ENCODE results near the gene CLK3.

Gene CLK3

GRCh38 chr15:74615508-74616365 lies at the start of gene CLK3:
TSS of gene CLK3 (plus strand) at chr15:74615836. CDS start at chr15:74619197, 3,361 bp downstream.
- Histone ChIP-seq H3K4me3 (ENCODE audit: low read depth in 1 of 2, low read length in 2 of 2) (peak within 1 kb of the TSS; percentile 89 to 98), H3K9me3 (ENCODE audit: control insufficient read depth in 1 of 2, low read length in 2 of 2) (no peaks in the 10 kb centered on the region), H3K27me3 (ENCODE audit: control insufficient read depth in 1 of 2, insufficient read depth in 2 of 2, low read length in 2 of 2) (no peaks in the 10 kb centered on the region), H3K4me1 (ENCODE audit: control insufficient read depth in 1 of 2, insufficient read depth in 2 of 2, low read length in 2 of 2) (peaks cover 28% of the 10 kb centered on the region in 2 donors), H3K27ac (ENCODE audit: low read depth, low read length) (peak within 1 kb of the TSS; percentile 98), H3K9ac (ENCODE audit: low read depth in 1 of 2, low read length in 2 of 2) (peak within 1 kb of the TSS; percentile 99 to 100), H3K36me3 (ENCODE audit: control insufficient read depth in 1 of 2, insufficient read depth in 2 of 2, low read length in 2 of 2) (peaks cover 18 to 20% of the 10 kb centered on the region in 2 donors)

- Histone ChIP-seq H3K27me3 (ENCODE audit: control insufficient read depth in 1 of 2, insufficient read depth in 2 of 2, low read length in 2 of 2) (no peaks in the 10 kb centered on the region), H3K36me3 (ENCODE audit: control insufficient read depth in 1 of 2, insufficient read depth in 2 of 2, low read length in 2 of 2) (peaks cover 5 to 25% of the 10 kb centered on the region in 2 donors), H3K4me1 (ENCODE audit: control insufficient read depth in 1 of 2, insufficient read depth in 2 of 2, low read length in 2 of 2) (no peaks in the 10 kb centered on the region), H3K9ac (ENCODE audit: low read depth in 1 of 2, low read length in 2 of 2) (no peak overlapping the region), H3K27ac (ENCODE audit: low read depth, low read length) (no peak overlapping the region), H3K4me3 (ENCODE audit: low read depth in 1 of 2, low read length in 2 of 2) (no peak overlapping the region), H3K9me3 (ENCODE audit: control insufficient read depth in 1 of 2, low read length in 2 of 2) (no peaks in the 10 kb centered on the region)
Observed at GRCh38 chr15:74568594-74568993, 47.0 kb upstream of the CLK3 start.

- H3K27me3 ChIP-seq (ENCODE audit: control insufficient read depth in 1 of 2, insufficient read depth in 2 of 2, low read length in 2 of 2) = no peaks in the 10 kb centered on the region
- no peaks in the 10 kb centered on the region for H3K4me1 ChIP-seq (ENCODE audit: control insufficient read depth in 1 of 2, insufficient read depth in 2 of 2, low read length in 2 of 2)
- peaks cover 12 to 33% of the 10 kb centered on the region in 2 donors for H3K36me3 ChIP-seq (ENCODE audit: control insufficient read depth in 1 of 2, insufficient read depth in 2 of 2, low read length in 2 of 2)
- H3K4me3 ChIP-seq (ENCODE audit: low read depth in 1 of 2, low read length in 2 of 2) = no peak overlapping the region
- no peak overlapping the region for H3K9ac ChIP-seq (ENCODE audit: low read depth in 1 of 2, low read length in 2 of 2)
- H3K27ac ChIP-seq (ENCODE audit: low read depth, low read length) = no peak overlapping the region
- H3K9me3 ChIP-seq (ENCODE audit: control insufficient read depth in 1 of 2, low read length in 2 of 2) = no peaks in the 10 kb centered on the region
Observed at GRCh38 chr15:74569731-74570070, 45.9 kb upstream of the CLK3 start.

GRCh38 chr15:74571191-74571590 lies 44.4 kb upstream of the CLK3 start:
- Histone ChIP-seq H3K36me3 (ENCODE audit: control insufficient read depth in 1 of 2, insufficient read depth in 2 of 2, low read length in 2 of 2) (peaks cover 14 to 35% of the 10 kb centered on the region in 2 donors), H3K4me3 (ENCODE audit: low read depth in 1 of 2, low read length in 2 of 2) (no peak overlapping the region), H3K27me3 (ENCODE audit: control insufficient read depth in 1 of 2, insufficient read depth in 2 of 2, low read length in 2 of 2) (no peaks in the 10 kb centered on the region), H3K9me3 (ENCODE audit: control insufficient read depth in 1 of 2, low read length in 2 of 2) (no peaks in the 10 kb centered on the region), H3K27ac (ENCODE audit: low read depth, low read length) (no peak overlapping the region), H3K4me1 (ENCODE audit: control insufficient read depth in 1 of 2, insufficient read depth in 2 of 2, low read length in 2 of 2) (no peaks in the 10 kb centered on the region), H3K9ac (ENCODE audit: low read depth in 1 of 2, low read length in 2 of 2) (no peak overlapping the region)

GRCh38 chr15:74573987-74574386 lies 41.6 kb upstream of the CLK3 start:
- Histone ChIP-seq H3K27ac (ENCODE audit: low read depth, low read length) (no peak overlapping the region), H3K4me3 (ENCODE audit: low read depth in 1 of 2, low read length in 2 of 2) (no peak overlapping the region), H3K9ac (ENCODE audit: low read depth in 1 of 2, low read length in 2 of 2) (no peak overlapping the region), H3K27me3 (ENCODE audit: control insufficient read depth in 1 of 2, insufficient read depth in 2 of 2, low read length in 2 of 2) (no peaks in the 10 kb centered on the region), H3K9me3 (ENCODE audit: control insufficient read depth in 1 of 2, low read length in 2 of 2) (no peaks in the 10 kb centered on the region), H3K4me1 (ENCODE audit: control insufficient read depth in 1 of 2, insufficient read depth in 2 of 2, low read length in 2 of 2) (no peaks in the 10 kb centered on the region), H3K36me3 (ENCODE audit: control insufficient read depth in 1 of 2, insufficient read depth in 2 of 2, low read length in 2 of 2) (peaks cover 14 to 46% of the 10 kb centered on the region in 2 donors)

GRCh38 chr15:74578496-74578994 lies 37.1 kb upstream of the CLK3 start:
- no peaks in the 10 kb centered on the region for H3K4me1 ChIP-seq (ENCODE audit: control insufficient read depth in 1 of 2, insufficient read depth in 2 of 2, low read length in 2 of 2)
- no peaks in the 10 kb centered on the region for H3K9me3 ChIP-seq (ENCODE audit: control insufficient read depth in 1 of 2, low read length in 2 of 2)
- no peak overlapping the region for H3K4me3 ChIP-seq (ENCODE audit: low read depth in 1 of 2, low read length in 2 of 2)
- no peak overlapping the region for H3K9ac ChIP-seq (ENCODE audit: low read depth in 1 of 2, low read length in 2 of 2)
- no peaks in the 10 kb centered on the region for H3K27me3 ChIP-seq (ENCODE audit: control insufficient read depth in 1 of 2, insufficient read depth in 2 of 2, low read length in 2 of 2)
- no peak overlapping the region for H3K27ac ChIP-seq (ENCODE audit: low read depth, low read length)
- peaks cover 16 to 39% of the 10 kb centered on the region in 2 donors for H3K36me3 ChIP-seq (ENCODE audit: control insufficient read depth in 1 of 2, insufficient read depth in 2 of 2, low read length in 2 of 2)

- H3K9me3 ChIP-seq (ENCODE audit: control insufficient read depth in 1 of 2, low read length in 2 of 2) = no peaks in the 10 kb centered on the region
- no peak overlapping the region for H3K4me3 ChIP-seq (ENCODE audit: low read depth in 1 of 2, low read length in 2 of 2)
- H3K36me3 ChIP-seq (ENCODE audit: control insufficient read depth in 1 of 2, insufficient read depth in 2 of 2, low read length in 2 of 2) = peaks cover 14 to 36% of the 10 kb centered on the region in 2 donors
- no peak overlapping the region for H3K27ac ChIP-seq (ENCODE audit: low read depth, low read length)
- H3K27me3 ChIP-seq (ENCODE audit: control insufficient read depth in 1 of 2, insufficient read depth in 2 of 2, low read length in 2 of 2) = no peaks in the 10 kb centered on the region
- no peaks in the 10 kb centered on the region for H3K4me1 ChIP-seq (ENCODE audit: control insufficient read depth in 1 of 2, insufficient read depth in 2 of 2, low read length in 2 of 2)
- H3K9ac ChIP-seq (ENCODE audit: low read depth in 1 of 2, low read length in 2 of 2) = no peak overlapping the region
Observed at GRCh38 chr15:74579001-74579400, 36.6 kb upstream of the CLK3 start.

DNA sequence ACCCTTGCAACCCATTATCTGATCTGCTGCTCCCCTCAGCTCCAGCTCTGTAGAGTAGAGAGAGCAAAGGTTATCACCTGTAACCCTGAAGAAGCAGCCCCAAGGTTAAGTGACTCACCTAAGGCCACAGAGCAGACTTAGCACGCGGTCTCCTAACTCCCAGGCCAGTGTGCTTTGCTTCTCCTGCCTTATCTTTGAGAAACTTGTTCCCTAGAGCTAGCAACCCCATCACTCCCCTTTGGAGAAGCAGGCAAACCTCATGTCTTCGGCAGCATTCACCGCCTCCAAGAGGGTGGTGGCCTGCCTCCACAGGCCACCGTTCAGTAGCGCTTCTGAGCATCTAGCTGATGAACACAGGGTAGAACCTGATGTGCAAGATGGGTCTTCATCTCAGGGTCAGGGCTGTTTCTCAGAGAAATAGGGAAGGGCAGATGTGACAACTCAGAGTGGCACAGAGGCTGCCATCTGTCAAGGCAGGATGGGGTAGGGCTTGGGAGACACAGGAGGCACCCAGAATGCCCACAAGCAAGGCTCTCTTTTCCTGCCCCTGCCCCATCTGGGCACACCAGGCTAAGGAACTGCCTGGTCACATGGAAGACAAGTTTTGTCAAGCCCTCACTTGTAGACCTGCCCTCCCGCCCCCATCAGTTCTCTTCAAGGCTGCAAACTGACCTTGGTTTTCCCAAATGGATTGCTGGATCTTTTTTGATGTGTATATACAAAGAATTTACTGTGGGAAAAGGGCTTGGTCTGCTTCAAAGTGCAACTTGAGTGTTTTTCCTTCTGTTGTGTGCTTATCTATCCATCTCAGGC lies 34.9 kb upstream of the CLK3 start:
- Histone ChIP-seq H3K36me3 (ENCODE audit: control insufficient read depth in 1 of 2, insufficient read depth in 2 of 2, low read length in 2 of 2) (peaks cover 6 to 31% of the 10 kb centered on the region in 2 donors), H3K9me3 (ENCODE audit: control insufficient read depth in 1 of 2, low read length in 2 of 2) (no peaks in the 10 kb centered on the region), H3K9ac (ENCODE audit: low read depth in 1 of 2, low read length in 2 of 2) (no peak overlapping the region), H3K4me1 (ENCODE audit: control insufficient read depth in 1 of 2, insufficient read depth in 2 of 2, low read length in 2 of 2) (no peaks in the 10 kb centered on the region), H3K27me3 (ENCODE audit: control insufficient read depth in 1 of 2, insufficient read depth in 2 of 2, low read length in 2 of 2) (no peaks in the 10 kb centered on the region), H3K27ac (ENCODE audit: low read depth, low read length) (no peak overlapping the region), H3K4me3 (ENCODE audit: low read depth in 1 of 2, low read length in 2 of 2) (no peak overlapping the region)

DNA sequence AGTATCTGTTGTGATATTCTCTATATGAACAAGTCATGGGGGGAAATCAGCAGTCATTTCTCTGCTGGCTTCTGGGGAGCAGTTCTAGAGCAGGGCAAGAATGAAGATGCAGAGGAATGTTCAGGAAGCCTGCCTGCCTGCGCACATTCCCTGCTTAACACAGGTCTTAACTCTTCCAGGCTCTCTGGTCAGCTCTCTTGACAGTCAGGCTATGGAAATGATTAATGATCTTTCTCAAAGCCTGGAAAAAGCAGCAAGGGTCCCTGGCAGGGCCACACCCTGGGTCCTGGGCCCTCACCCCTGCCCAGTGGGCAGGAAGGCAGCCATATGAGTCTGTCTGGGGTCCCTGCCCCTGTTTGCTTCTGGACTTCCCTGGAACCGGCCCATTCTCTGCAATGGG lies 31.4 kb upstream of the CLK3 start:
- Histone ChIP-seq H3K9me3 (ENCODE audit: control insufficient read depth in 1 of 2, low read length in 2 of 2) (no peaks in the 10 kb centered on the region), H3K36me3 (ENCODE audit: control insufficient read depth in 1 of 2, insufficient read depth in 2 of 2, low read length in 2 of 2) (peaks cover 6 to 28% of the 10 kb centered on the region in 2 donors), H3K27ac (ENCODE audit: low read depth, low read length) (no peak overlapping the region), H3K9ac (ENCODE audit: low read depth in 1 of 2, low read length in 2 of 2) (no peak overlapping the region), H3K4me1 (ENCODE audit: control insufficient read depth in 1 of 2, insufficient read depth in 2 of 2, low read length in 2 of 2) (no peaks in the 10 kb centered on the region), H3K4me3 (ENCODE audit: low read depth in 1 of 2, low read length in 2 of 2) (no peak overlapping the region), H3K27me3 (ENCODE audit: control insufficient read depth in 1 of 2, insufficient read depth in 2 of 2, low read length in 2 of 2) (no peaks in the 10 kb centered on the region)

DNA sequence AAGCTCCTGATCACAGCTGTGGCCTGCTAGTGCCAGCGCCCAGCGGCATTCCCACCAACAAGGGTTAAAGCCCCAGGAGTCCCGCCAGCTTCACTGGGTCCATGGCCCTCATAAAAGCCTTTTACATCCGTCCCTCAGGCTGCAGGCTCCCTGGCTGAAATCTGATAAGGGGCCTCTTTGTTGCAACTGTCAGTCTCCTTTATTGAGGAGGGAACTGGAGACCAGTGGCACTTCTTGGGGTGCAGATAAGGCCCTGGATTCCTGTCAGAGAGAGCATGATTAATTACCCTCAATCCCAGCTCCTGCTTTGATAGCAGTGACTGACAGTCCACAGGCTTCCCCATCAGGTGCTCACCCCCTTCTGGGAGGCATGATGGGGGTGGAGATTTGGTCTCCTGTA lies 30.9 kb upstream of the CLK3 start:
- Histone ChIP-seq H3K9me3 (ENCODE audit: control insufficient read depth in 1 of 2, low read length in 2 of 2) (no peaks in the 10 kb centered on the region), H3K4me3 (ENCODE audit: low read depth in 1 of 2, low read length in 2 of 2) (no peak overlapping the region), H3K4me1 (ENCODE audit: control insufficient read depth in 1 of 2, insufficient read depth in 2 of 2, low read length in 2 of 2) (no peaks in the 10 kb centered on the region), H3K27ac (ENCODE audit: low read depth, low read length) (no peak overlapping the region), H3K9ac (ENCODE audit: low read depth in 1 of 2, low read length in 2 of 2) (no peak overlapping the region), H3K36me3 (ENCODE audit: control insufficient read depth in 1 of 2, insufficient read depth in 2 of 2, low read length in 2 of 2) (peaks cover 6 to 29% of the 10 kb centered on the region in 2 donors), H3K27me3 (ENCODE audit: control insufficient read depth in 1 of 2, insufficient read depth in 2 of 2, low read length in 2 of 2) (no peaks in the 10 kb centered on the region)

All from duodenal mucosa (tissue), 2 donors.